HepG2 (cell line): Measurements from ENCODE around the gene ELAPOR1. TPM values are rescaled to one million over a fixed set of nuclear protein-coding genes. Genes with fewer than 3 reads are reported as not detected.

Experiments
- AGO1 ChIP-seq: fragments of 200-400 bp; formaldehyde crosslinking; IDR thresholded peaks from 2 replicates; pipeline ENCODE4 v1.6.1; 2017; ENCODE audit warnings: mild to moderate bottlenecking, low read depth, low read length, moderate library complexity; ENCODE audit not compliant: poor library complexity, severe bottlenecking
- BORCS8-MEF2B ChIP-seq: sonication (generic); formaldehyde crosslinking; IDR thresholded peaks from 2 replicates; pipeline ENCODE4 v1.8.0; 2022; ENCODE audit warnings: mild to moderate bottlenecking, missing genetic modification reagents
- GATAD1 ChIP-seq: IDR thresholded peaks from 2 replicates; pipeline ENCODE4 v1.6.1; 2016; ENCODE audit warnings: missing genetic modification reagents, missing compliant biosample characterization
- HCFC1 ChIP-seq: fragments of 150-350 bp; IDR thresholded peaks from 2 replicates; pipeline ENCODE4 v1.6.1; 2014; ENCODE audit warnings: low read depth, low read length
- JUND ChIP-seq: sonication (generic); formaldehyde crosslinking; IDR thresholded peaks from 2 replicates; pipeline ENCODE4 v1.8.0; 2022; ENCODE audit warnings: mild to moderate bottlenecking, missing genetic modification reagents
- MEIS2 ChIP-seq: sonication (generic); formaldehyde crosslinking; IDR thresholded peaks from 2 replicates; pipeline ENCODE4 v1.9.0; 2021; ENCODE audit warnings: mild to moderate bottlenecking, missing genetic modification reagents
- NFATC3 ChIP-seq: sonication (generic); formaldehyde crosslinking; IDR thresholded peaks from 2 replicates; pipeline ENCODE4 v1.5.1; 2020; ENCODE audit warnings: mild to moderate bottlenecking, missing genetic modification reagents
- NFE2L1 ChIP-seq: sonication (generic); formaldehyde crosslinking; IDR thresholded peaks from 2 replicates; pipeline ENCODE4 v1.4.0; 2020; ENCODE audit warnings: missing genetic modification reagents, mild to moderate bottlenecking, borderline replicate concordance
- NFYB ChIP-seq: sonication (generic); formaldehyde crosslinking; IDR thresholded peaks from 2 replicates; pipeline ENCODE4 v1.4.0; 2020; ENCODE audit warnings: missing genetic modification reagents
- PHF8 ChIP-seq: sonication (generic); formaldehyde crosslinking; IDR thresholded peaks from 2 replicates; pipeline ENCODE4 v1.5.0; 2020; ENCODE audit warnings: missing genetic modification reagents
- POLR2AphosphoS2 ChIP-seq: IDR thresholded peaks from 2 replicates; pipeline ENCODE4 v1.6.1; 2011; ENCODE audit warnings: low read depth, low read length, improper control_type of control experiment
- RBFOX2 ChIP-seq: fragments of 200-400 bp; formaldehyde crosslinking; IDR thresholded peaks from 2 replicates; pipeline ENCODE4 v1.6.1; 2017; ENCODE audit warnings: low read depth, mild to moderate bottlenecking, low read length
- SIX1 ChIP-seq: sonication (generic); formaldehyde crosslinking; IDR thresholded peaks from 2 replicates; pipeline ENCODE4 v1.4.0; 2020; ENCODE audit warnings: missing genetic modification reagents, borderline replicate concordance
- ZNF124 ChIP-seq: sonication (generic); formaldehyde crosslinking; IDR thresholded peaks from 2 replicates; pipeline ENCODE4 v1.4.0; 2020; ENCODE audit warnings: missing genetic modification reagents
- ZNF562 ChIP-seq: sonication (generic); formaldehyde crosslinking; IDR thresholded peaks from 2 replicates; pipeline ENCODE4 v1.8.0; 2022; ENCODE audit warnings: missing genetic modification reagents, borderline replicate concordance
- ZNF629 ChIP-seq: sonication (generic); formaldehyde crosslinking; conservative IDR thresholded peaks from 2 replicates; pipeline ENCODE4 v1.5.0; 2020; ENCODE audit warnings: missing genetic modification reagents
- ZSCAN21 ChIP-seq: sonication (generic); formaldehyde crosslinking; IDR thresholded peaks from 2 replicates; pipeline ENCODE4 v1.8.0; 2022; ENCODE audit warnings: mild to moderate bottlenecking, missing genetic modification reagents, moderate library complexity, borderline replicate concordance
- polyA plus RNA-seq, 8 experiments: library from polyadenylated mRNA; depleted of rRNA in 3 of 8; stranded (reverse) in 7 of 8; unstranded in 1 of 8; fragments of >200 nt; fragmentation: Illumina TruSeq in 4 of 8; extraction: Trizol in 4 of 8; gene quantifications; 2 replicates each; pipeline versions ENCODE4 v1.2.1 to v1.2.3, GENCODE V29; 2011 to 2016; ENCODE audit warnings: low read depth in 4 of 8, missing spikeins in 1 of 8, mixed read lengths in 1 of 8; ENCODE audit not compliant: insufficient read depth in 1 of 8
- total RNA-seq, 5 experiments: library from RNA; depleted of rRNA; stranded (reverse); fragments of >200 nt; fragmentation: Illumina TruSeq; extraction: Trizol; gene quantifications; 2 replicates each; pipeline ENCODE4 v1.2.3, GENCODE V29; 2016; ENCODE audit warnings: low read depth in 1 of 5
- TF ChIP-seq, protein P1 (sequence below): IDR thresholded peaks from 2 replicates; pipeline ENCODE4 v1.6.1; 2016; ENCODE audit warnings: missing compliant biosample characterization, missing genetic modification reagents, borderline replicate concordance
- TF ChIP-seq, protein P2 (sequence below): sonication (generic); formaldehyde crosslinking; IDR thresholded peaks from 2 replicates; pipeline ENCODE4 v1.4.0; 2020; ENCODE audit warnings: mild to moderate bottlenecking, missing genetic modification reagents
- TF ChIP-seq, protein P3 (sequence below): sonication (generic); formaldehyde crosslinking; IDR thresholded peaks from 2 replicates; pipeline ENCODE4 v1.5.0; 2020; ENCODE audit warnings: mild to moderate bottlenecking, missing genetic modification reagents
- TF ChIP-seq, protein P4 (sequence below): sonication (generic); formaldehyde crosslinking; IDR thresholded peaks from 2 replicates; pipeline ENCODE4 v1.5.0; 2020; ENCODE audit warnings: mild to moderate bottlenecking, missing genetic modification reagents, moderate library complexity
- TF ChIP-seq, protein P5 (sequence below): sonication (generic); formaldehyde crosslinking; IDR thresholded peaks from 2 replicates; pipeline ENCODE4 v1.4.0; 2020; ENCODE audit warnings: missing genetic modification reagents

The ELAPOR1 gene
- total and polyA plus RNA-seq, 2 of the 13 experiments (the other 11 are each of a cell fraction or from before 2014, with no cell fraction given): 0.13 to 0.20 TPM

DNA sequence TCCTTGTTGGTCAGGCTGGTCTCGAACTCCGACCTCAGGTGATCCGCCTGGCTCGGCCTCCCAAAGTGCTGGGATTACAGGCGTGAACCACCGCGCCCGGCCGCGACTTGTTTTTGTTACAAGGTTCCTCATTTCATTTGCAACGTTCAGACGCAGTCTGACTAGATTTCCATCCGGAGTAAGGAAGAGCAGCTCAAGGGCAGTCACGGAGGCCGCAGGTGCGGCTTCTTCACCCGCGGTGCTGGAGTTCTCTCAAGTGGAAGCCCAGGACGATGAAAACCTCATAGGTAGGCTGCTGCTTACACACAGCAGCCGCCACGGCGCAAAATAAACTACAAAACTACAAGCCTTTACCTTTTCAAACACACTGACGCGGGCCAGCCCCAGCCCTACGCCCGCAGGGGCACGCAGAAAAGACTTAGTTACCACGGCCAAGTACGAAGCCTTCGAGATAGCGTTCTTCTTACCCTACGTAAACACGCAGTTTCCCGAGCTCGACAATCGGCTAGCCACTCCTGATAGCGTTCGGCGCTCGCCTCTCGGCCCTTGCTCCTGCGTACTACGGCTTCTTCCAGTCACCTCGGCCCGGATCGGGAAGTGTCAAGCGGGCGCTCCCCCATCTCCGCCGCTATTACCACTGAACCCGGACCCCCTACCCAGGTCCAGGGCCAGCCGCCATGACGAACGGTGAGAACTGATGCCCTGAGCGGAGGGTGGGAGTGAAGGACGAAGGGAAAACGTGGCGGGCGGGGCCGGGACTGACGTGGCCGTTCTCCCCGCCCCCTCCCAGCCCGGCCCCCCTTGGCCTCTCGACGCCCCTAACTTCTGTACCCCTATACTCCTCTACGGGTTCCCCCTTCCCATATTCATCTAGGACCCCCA, 23.5 kb upstream of the ELAPOR1 start, which contains the start of gene TMEM167B (continued):
- TF ChIP-seq, protein P1, sequence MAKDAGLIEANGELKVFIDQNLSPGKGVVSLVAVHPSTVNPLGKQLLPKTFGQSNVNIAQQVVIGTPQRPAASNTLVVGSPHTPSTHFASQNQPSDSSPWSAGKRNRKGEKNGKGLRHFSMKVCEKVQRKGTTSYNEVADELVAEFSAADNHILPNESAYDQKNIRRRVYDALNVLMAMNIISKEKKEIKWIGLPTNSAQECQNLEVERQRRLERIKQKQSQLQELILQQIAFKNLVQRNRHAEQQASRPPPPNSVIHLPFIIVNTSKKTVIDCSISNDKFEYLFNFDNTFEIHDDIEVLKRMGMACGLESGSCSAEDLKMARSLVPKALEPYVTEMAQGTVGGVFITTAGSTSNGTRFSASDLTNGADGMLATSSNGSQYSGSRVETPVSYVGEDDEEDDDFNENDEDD (CRISPR knock-in tag): 0 out of 2 replicates have a peak, but pooled peaks have one; percentile 44
- TF ChIP-seq HCFC1: peak; percentile 70
- TF ChIP-seq, protein P2, sequence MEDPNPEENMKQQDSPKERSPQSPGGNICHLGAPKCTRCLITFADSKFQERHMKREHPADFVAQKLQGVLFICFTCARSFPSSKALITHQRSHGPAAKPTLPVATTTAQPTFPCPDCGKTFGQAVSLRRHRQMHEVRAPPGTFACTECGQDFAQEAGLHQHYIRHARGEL (CRISPR knock-in tag): no peak
- TF ChIP-seq MEIS2: peak; percentile 44; the same call in 1 of the 2 replicates
- no peak for TF ChIP-seq SIX1 (CRISPR knock-in tag)
- TF ChIP-seq ZSCAN21 (CRISPR knock-in tag): peak; percentile 61; the same call in 1 of the 2 replicates
- TF ChIP-seq NFE2L1 (CRISPR knock-in tag): no peak
- peak; percentile 80 for TF ChIP-seq BORCS8-MEF2B
- 0 out of 2 replicates have a peak, but pooled peaks have one; percentile 45 for TF ChIP-seq ZNF124 (CRISPR knock-in tag)
- TF ChIP-seq, protein P3, sequence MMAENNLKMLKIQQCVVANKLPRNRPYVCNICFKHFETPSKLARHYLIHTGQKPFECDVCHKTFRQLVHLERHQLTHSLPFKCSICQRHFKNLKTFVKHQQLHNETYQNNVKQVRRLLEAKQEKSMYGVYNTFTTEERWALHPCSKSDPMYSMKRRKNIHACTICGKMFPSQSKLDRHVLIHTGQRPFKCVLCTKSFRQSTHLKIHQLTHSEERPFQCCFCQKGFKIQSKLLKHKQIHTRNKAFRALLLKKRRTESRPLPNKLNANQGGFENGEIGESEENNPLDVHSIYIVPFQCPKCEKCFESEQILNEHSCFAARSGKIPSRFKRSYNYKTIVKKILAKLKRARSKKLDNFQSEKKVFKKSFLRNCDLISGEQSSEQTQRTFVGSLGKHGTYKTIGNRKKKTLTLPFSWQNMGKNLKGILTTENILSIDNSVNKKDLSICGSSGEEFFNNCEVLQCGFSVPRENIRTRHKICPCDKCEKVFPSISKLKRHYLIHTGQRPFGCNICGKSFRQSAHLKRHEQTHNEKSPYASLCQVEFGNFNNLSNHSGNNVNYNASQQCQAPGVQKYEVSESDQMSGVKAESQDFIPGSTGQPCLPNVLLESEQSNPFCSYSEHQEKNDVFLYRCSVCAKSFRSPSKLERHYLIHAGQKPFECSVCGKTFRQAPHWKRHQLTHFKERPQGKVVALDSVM (CRISPR knock-in tag): peak; percentile 64; the same call in 1 of the 2 replicates
- peak; percentile 63 for TF ChIP-seq JUND
- peak; percentile 100 for TF ChIP-seq POLR2AphosphoS2
- no peak for TF ChIP-seq ZNF562 (CRISPR knock-in tag)
- peak; percentile 94 for TF ChIP-seq GATAD1 (CRISPR knock-in tag)
- TF ChIP-seq ZNF629: no peak
- TF ChIP-seq, protein P4, sequence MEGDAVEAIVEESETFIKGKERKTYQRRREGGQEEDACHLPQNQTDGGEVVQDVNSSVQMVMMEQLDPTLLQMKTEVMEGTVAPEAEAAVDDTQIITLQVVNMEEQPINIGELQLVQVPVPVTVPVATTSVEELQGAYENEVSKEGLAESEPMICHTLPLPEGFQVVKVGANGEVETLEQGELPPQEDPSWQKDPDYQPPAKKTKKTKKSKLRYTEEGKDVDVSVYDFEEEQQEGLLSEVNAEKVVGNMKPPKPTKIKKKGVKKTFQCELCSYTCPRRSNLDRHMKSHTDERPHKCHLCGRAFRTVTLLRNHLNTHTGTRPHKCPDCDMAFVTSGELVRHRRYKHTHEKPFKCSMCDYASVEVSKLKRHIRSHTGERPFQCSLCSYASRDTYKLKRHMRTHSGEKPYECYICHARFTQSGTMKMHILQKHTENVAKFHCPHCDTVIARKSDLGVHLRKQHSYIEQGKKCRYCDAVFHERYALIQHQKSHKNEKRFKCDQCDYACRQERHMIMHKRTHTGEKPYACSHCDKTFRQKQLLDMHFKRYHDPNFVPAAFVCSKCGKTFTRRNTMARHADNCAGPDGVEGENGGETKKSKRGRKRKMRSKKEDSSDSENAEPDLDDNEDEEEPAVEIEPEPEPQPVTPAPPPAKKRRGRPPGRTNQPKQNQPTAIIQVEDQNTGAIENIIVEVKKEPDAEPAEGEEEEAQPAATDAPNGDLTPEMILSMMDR (CRISPR knock-in tag): peak; percentile 27; the same call in 1 of the 2 replicates
- TF ChIP-seq NFATC3 (CRISPR knock-in tag): peak; percentile 85; the same call in 1 of the 2 replicates
- no peak for TF ChIP-seq AGO1
- TF ChIP-seq, protein P5, sequence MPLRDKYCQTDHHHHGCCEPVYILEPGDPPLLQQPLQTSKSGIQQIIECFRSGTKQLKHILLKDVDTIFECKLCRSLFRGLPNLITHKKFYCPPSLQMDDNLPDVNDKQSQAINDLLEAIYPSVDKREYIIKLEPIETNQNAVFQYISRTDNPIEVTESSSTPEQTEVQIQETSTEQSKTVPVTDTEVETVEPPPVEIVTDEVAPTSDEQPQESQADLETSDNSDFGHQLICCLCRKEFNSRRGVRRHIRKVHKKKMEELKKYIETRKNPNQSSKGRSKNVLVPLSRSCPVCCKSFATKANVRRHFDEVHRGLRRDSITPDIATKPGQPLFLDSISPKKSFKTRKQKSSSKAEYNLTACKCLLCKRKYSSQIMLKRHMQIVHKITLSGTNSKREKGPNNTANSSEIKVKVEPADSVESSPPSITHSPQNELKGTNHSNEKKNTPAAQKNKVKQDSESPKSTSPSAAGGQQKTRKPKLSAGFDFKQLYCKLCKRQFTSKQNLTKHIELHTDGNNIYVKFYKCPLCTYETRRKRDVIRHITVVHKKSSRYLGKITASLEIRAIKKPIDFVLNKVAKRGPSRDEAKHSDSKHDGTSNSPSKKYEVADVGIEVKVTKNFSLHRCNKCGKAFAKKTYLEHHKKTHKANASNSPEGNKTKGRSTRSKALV (CRISPR knock-in tag): no peak
- TF ChIP-seq PHF8 (CRISPR knock-in tag): peak; percentile 92
- TF ChIP-seq RBFOX2: peak; percentile 84
- peak; percentile 15; the same call in 1 of the 2 replicates for TF ChIP-seq NFYB (CRISPR knock-in tag)
